MCF 10A (cell line): ENCODE data around the gene ETS2. TPM values are rescaled to one million over a fixed set of nuclear protein-coding genes. Genes with fewer than 3 reads are reported as not detected.

ENCODE experiments used
- BruUV-seq: library from RNA; stranded (reverse); fragments of 400-500 nt; replicated peaks from 2 replicates; lab custom pipeline; 2021; lab: Mats Ljungman, UMichigan
- CTCF ChIA-PET: fragments of 300-600 bp; sonication (Branson Sonifier 250); formaldehyde crosslinking; extraction: SDS; loops from one replicate; lab custom pipeline; 2021; ENCODE audit warnings: antibody characterized with exemption, inconsistent platforms; lab: Yijun Ruan, JAX
- POLR2A ChIA-PET: fragments of 300-600, 350-650 bp; sonication (Branson Sonifier 250); formaldehyde crosslinking; extraction: SDS; loops from one replicate; lab custom pipeline; 2020; ENCODE audit warnings: antibody characterized with exemption, inconsistent platforms; lab: Yijun Ruan, JAX
- DNase-seq: peaks from one replicate; pipeline ENCODE4 v3.0.0-alpha.2; 2018; ENCODE audit not compliant: unreplicated experiment
- H3K27ac Mint-ChIP-seq: one replicate; pipeline ENCODE4 v1.8.0; 2022; ENCODE audit warnings: mild to moderate bottlenecking, low read depth, mixed read lengths; ENCODE audit not compliant: unreplicated experiment
- H3K27me3 Mint-ChIP-seq: one replicate; pipeline ENCODE4 v1.8.0; 2022; ENCODE audit warnings: mixed read lengths; ENCODE audit not compliant: insufficient read depth, unreplicated experiment
- H3K36me3 Mint-ChIP-seq: one replicate; pipeline ENCODE4 v1.8.0; 2022; ENCODE audit warnings: mild to moderate bottlenecking, moderate library complexity, mixed read lengths; ENCODE audit not compliant: insufficient read depth, unreplicated experiment
- H3K4me1 Mint-ChIP-seq: one replicate; pipeline ENCODE4 v1.8.0; 2022; ENCODE audit warnings: mixed read lengths; ENCODE audit not compliant: insufficient read depth, unreplicated experiment
- H3K4me3 Mint-ChIP-seq: one replicate; pipeline ENCODE4 v1.8.0; 2022; ENCODE audit warnings: mild to moderate bottlenecking, moderate library complexity, mixed read lengths; ENCODE audit not compliant: unreplicated experiment
- H3K9me3 Mint-ChIP-seq: one replicate; pipeline ENCODE4 v1.8.0; 2022; ENCODE audit warnings: mixed read lengths; ENCODE audit not compliant: unreplicated experiment
- CTCF ChIP-seq: fragments of 200-600 bp; IDR thresholded peaks from one replicate; pipeline ENCODE4 v1.8.0; 2022; ENCODE audit warnings: antibody characterized with exemption, mild to moderate bottlenecking; ENCODE audit not compliant: unreplicated experiment
- intact Hi-C: fragments of 100-400 bp; cut with micrococcal nuclease; formaldehyde crosslinking; loops from 2 replicates; pipeline ENCODE4 v1.14.1; 2022
- total RNA-seq: library from RNA; stranded (reverse); gene quantifications from 2 replicates; pipeline ENCODE4 v1.2.3, GENCODE V29; 2022

Gene ETS2
- total RNA-seq, 1 experiment from 2014 or later = 109 TPM

- CTCF ChIA-PET = interaction anchor here (0.5 to 2.8 kb wide), 15 partner anchors 22 to 335 kb away, joined by 3 to 18 read pairs (median 3); no protein-coding TSS in a partner anchor
- TF ChIP-seq CTCF = no peak
- no TSS peak for BruUV-seq
- DNase-seq = no peak
- Mint-ChIP-seq H3K36me3 (peaks cover 89% of the 10 kb centered on the region), H3K9me3 (no peaks in the 10 kb centered on the region), H3K27me3 (no peaks in the 10 kb centered on the region), H3K4me3 (peak overlapping the region; percentile 97), H3K4me1 (peaks cover 33% of the 10 kb centered on the region), H3K27ac (peak overlapping the region; percentile 83)
- intact Hi-C loops = loop anchor here (2.0 kb wide), 2 partner anchors 21 to 29 kb away; no protein-coding TSS in a partner anchor
- POLR2A ChIA-PET = interaction anchor here (0.7 to 11.6 kb wide), 22 partner anchors 7 to 322 kb away, joined by 3 to 188 read pairs (median 6); no protein-coding TSS in a partner anchor
Measured at GRCh38 chr21:38810034-38810825, 4.5 kb downstream of the ETS2 start.

- Mint-ChIP-seq H3K27me3 (no peaks in the 10 kb centered on the region), H3K27ac (peak overlapping the region; percentile 83), H3K4me1 (peaks cover 33% of the 10 kb centered on the region), H3K9me3 (no peaks in the 10 kb centered on the region), H3K4me3 (peak overlapping the region; percentile 97), H3K36me3 (peaks cover 95% of the 10 kb centered on the region)
- TSS peak; percentile 47 for BruUV-seq
- no peak for TF ChIP-seq CTCF
- CTCF ChIA-PET = interaction anchor here (0.6 to 2.8 kb wide), 5 partner anchors 41 to 326 kb away, joined by 3 to 18 read pairs (median 3); no protein-coding TSS in a partner anchor
- POLR2A ChIA-PET = interaction anchor here (0.6 to 11.6 kb wide), 19 partner anchors 12 to 1901 kb away, joined by 3 to 188 read pairs (median 5); no protein-coding TSS in a partner anchor
- intact Hi-C loops = loop anchor here (2.0 kb wide), 2 partner anchors 20 to 28 kb away; no protein-coding TSS in a partner anchor
- no peak for DNase-seq
Measured at GRCh38 chr21:38810826-38811164, 5.1 kb downstream of the ETS2 start.

GRCh38 chr21:38811257-38811656 lies 5.5 kb downstream of the ETS2 start:
- ChIA-PET CTCF (interaction anchor here (0.6 to 2.8 kb wide), 3 partner anchors 80 to 326 kb away, joined by 3 to 18 read pairs (median 3); no protein-coding TSS in a partner anchor), POLR2A (interaction anchor here (0.6 to 11.6 kb wide), 19 partner anchors 11 to 1901 kb away, joined by 3 to 188 read pairs (median 5); no protein-coding TSS in a partner anchor)
- DNase-seq = peak; percentile 96
- Mint-ChIP-seq H3K27me3 (no peaks in the 10 kb centered on the region), H3K9me3 (no peaks in the 10 kb centered on the region), H3K36me3 (peaks cover 96% of the 10 kb centered on the region), H3K4me3 (peak overlapping the region; percentile 97), H3K4me1 (peaks cover 33% of the 10 kb centered on the region), H3K27ac (peak overlapping the region; percentile 83)
- BruUV-seq = no TSS peak
- intact Hi-C loops = loop anchor here (2.0 kb wide), 2 partner anchors 20 to 28 kb away; no protein-coding TSS in a partner anchor
- TF ChIP-seq CTCF = no peak

GRCh38 chr21:38813143-38813542 lies 7.4 kb downstream of the ETS2 start:
- POLR2A ChIA-PET = interaction anchor here (0.6 to 6.0 kb wide), 10 partner anchors 12 to 172 kb away, joined by 3 to 29 read pairs (median 4); no protein-coding TSS in a partner anchor
- Mint-ChIP-seq H3K36me3 (peaks cover 100% of the 10 kb centered on the region), H3K4me3 (no peak overlapping the region), H3K27me3 (no peaks in the 10 kb centered on the region), H3K4me1 (peaks cover 43% of the 10 kb centered on the region), H3K27ac (no peak overlapping the region), H3K9me3 (no peaks in the 10 kb centered on the region)
- CTCF ChIA-PET = no interaction called here
- no TSS peak for BruUV-seq
- intact Hi-C loops = no loop called here
- TF ChIP-seq CTCF = no peak
- DNase-seq = no peak
